ENCODE results near the gene BRINP1.

DNA sequence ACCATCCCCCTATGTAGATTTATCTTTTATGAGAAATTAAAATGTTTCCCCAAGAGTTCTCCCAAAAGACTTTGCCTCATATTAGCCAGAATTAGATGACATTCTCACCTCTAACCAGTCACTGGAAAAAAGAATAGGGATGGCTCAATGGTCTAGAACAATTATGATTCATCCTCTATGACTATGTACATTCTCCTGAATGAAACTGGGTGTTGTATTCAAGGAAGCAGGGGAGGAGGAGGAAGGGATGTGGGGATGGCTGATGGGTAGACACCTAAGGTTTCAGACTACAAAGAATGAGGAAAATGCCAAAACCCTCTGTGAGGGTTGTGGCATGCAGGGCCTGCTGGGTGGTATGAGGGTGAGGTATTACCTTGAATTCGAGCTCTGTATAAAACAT lies 49.5 kb upstream of the BRINP1 start:
- TF ChIP-seq, protein P1, sequence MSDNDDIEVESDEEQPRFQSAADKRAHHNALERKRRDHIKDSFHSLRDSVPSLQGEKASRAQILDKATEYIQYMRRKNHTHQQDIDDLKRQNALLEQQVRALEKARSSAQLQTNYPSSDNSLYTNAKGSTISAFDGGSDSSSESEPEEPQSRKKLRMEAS (IDR thresholded peaks at IDR 0.05): no peak
- TF ChIP-seq, protein P2, sequence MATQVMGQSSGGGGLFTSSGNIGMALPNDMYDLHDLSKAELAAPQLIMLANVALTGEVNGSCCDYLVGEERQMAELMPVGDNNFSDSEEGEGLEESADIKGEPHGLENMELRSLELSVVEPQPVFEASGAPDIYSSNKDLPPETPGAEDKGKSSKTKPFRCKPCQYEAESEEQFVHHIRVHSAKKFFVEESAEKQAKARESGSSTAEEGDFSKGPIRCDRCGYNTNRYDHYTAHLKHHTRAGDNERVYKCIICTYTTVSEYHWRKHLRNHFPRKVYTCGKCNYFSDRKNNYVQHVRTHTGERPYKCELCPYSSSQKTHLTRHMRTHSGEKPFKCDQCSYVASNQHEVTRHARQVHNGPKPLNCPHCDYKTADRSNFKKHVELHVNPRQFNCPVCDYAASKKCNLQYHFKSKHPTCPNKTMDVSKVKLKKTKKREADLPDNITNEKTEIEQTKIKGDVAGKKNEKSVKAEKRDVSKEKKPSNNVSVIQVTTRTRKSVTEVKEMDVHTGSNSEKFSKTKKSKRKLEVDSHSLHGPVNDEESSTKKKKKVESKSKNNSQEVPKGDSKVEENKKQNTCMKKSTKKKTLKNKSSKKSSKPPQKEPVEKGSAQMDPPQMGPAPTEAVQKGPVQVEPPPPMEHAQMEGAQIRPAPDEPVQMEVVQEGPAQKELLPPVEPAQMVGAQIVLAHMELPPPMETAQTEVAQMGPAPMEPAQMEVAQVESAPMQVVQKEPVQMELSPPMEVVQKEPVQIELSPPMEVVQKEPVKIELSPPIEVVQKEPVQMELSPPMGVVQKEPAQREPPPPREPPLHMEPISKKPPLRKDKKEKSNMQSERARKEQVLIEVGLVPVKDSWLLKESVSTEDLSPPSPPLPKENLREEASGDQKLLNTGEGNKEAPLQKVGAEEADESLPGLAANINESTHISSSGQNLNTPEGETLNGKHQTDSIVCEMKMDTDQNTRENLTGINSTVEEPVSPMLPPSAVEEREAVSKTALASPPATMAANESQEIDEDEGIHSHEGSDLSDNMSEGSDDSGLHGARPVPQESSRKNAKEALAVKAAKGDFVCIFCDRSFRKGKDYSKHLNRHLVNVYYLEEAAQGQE (IDR thresholded peaks at IDR 0.05; ENCODE audit: low read depth): no peak
- TF ChIP-seq CREB1 (IDR thresholded peaks at IDR 0.05; ENCODE audit: low read depth) (no peak), TAF1 (IDR thresholded peaks at IDR 0.05; ENCODE audit: low read depth) (no peak), EP300 (IDR thresholded peaks at IDR 0.05; ENCODE audit: borderline replicate concordance) (no peak), CEBPB (IDR thresholded peaks at IDR 0.05) (no peak), RAD21 (IDR thresholded peaks at IDR 0.05; ENCODE audit: low read depth) (no peak), TEAD4 (IDR thresholded peaks at IDR 0.05) (no peak), YY1 (IDR thresholded peaks at IDR 0.05; ENCODE audit: low read depth) (no peak)
- TF ChIP-seq, protein P3, sequence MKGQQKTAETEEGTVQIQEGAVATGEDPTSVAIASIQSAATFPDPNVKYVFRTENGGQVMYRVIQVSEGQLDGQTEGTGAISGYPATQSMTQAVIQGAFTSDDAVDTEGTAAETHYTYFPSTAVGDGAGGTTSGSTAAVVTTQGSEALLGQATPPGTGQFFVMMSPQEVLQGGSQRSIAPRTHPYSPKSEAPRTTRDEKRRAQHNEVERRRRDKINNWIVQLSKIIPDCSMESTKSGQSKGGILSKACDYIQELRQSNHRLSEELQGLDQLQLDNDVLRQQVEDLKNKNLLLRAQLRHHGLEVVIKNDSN (IDR thresholded peaks at IDR 0.05): no peak
